ENCODE measurements around the gene NHLRC4.
A peak's percentile ranks its signal among the peaks of the same experiment; 100 is the strongest.
"Not testable (repeated sequence)": the region's sequence is repeated elsewhere in the genome, so short reads cannot be mapped to it uniquely, and the experiment has no call there.

NHLRC4 gene

DNA sequence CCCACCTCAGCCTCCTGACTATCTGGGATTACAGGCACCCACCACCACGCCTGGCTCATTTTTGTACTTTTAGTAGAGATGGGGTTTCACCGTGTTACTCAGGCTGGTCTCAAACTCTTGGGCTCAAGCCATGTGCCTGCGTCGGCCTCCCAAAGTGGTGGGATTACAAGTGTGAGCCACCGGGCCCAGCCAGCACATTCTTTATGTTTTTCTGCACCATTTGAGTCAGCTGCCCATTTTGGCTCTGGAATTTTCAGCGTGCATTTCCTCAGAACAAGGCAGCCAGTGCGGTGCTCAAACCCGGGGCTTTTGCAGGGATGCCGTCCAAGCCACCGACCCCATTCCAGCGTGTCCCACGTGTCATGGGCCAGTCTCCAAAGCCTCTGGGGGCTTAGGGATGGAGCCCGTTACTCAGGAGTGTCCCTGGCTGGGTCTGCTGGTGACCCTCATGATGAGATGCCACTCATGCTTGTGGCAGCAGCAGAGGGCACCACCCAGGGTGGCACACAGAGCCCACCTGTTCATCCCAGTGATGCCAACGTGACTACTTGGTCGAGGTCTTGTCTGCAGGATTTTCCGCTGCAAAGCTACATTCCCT, 19.3 kb downstream of the NHLRC4 start:
- DNase-seq, result no peak

DNA sequence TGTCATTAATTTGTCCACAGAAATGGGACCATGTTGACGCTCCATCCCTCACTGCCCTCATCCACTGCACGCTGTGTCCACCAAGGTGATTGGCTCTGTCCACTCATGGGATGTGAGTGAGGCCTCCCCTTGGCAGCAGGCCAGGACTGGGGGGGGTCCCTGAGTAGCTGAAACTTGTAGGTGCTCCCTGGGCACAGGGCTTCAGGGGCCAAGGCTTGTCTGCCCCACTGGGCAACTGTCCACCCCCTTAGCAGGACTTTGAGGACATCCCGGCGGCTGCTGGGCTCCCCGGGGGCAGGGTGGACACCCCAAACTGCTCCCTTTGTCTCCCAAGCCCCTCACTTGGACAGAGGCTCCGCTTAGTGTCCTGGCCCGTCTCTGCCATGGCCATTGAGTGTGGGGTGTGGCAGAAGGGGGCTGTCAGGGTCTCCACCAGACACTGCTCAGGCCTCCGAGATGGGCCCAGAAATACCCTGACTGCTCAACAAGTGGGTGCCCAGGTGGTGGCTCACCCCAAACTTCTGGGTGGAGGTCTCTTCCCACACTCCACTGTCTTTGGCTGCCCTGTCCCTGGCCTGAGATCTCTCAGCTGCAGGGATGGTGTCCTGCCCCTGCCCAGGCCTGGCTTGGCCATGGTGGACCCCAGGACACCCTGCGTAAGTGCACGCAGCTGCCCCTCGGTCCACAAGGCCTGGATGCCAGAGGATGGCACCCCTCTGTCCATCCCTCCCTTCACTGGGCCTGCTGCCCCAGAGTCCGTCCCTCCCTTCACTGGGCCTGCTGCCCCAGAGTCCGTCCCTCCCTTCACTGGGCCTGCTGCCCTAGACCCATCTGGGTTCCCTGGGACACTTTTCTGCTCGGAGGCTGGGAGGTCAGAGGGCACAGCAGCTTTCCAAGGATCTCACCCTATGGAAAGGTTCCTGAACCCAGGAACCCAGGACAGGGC, 20.1 kb downstream of the NHLRC4 start:
- DNase-seq, result no peak

DNA sequence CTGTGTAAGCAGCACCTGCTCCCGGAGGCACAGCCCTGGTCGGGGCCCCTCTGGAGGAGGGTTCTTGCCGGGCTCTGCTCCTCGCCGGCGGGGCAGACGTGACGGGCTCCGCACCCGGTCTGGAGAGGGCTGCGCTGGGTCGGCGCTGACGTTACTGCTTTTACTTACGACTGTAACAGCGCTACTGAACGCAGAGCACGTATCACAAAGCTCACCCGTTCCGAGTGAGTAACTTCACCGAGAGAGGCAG, 21.8 kb downstream of the NHLRC4 start:
- no peak for DNase-seq

DNA sequence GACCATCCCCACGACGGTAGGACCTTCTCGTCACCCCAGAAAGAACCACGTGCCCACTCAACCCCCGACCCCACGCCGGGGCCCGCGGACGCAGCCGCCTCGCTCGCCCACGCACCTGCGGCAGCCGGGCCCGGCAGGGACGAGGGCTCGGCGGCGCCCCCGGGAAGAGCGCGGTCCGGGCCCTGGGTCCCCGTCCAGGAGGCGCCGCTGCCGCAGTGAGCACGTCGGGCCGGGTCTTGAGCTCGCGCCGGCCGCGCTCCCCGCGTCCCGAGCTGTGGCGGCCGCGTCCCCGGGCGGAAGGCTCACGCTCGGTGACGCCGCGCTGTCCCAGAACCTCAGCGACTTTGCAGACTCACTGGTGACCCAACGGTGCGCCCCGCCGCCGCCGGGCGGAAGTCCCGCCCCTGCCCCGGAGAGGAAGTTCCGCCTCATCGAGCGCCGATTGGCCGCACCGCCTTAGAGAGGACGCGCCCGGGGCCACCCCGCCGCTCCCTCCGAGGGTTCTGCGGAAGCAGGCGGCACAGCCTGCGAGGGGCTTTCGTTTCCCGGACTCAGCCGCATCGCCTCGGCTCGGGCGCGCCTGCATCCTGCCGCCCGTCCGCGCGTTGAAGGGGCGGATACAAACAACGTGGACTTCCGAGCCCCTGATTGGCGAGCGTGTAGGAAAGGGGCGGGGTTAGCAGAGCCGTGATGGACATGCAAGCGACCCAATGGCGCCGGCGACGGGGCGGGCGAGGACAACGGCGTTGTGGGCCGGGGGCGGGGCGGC, 22.3 kb downstream of the NHLRC4 start:
- DNase-seq, result peak; percentile 58 to 64

DNA sequence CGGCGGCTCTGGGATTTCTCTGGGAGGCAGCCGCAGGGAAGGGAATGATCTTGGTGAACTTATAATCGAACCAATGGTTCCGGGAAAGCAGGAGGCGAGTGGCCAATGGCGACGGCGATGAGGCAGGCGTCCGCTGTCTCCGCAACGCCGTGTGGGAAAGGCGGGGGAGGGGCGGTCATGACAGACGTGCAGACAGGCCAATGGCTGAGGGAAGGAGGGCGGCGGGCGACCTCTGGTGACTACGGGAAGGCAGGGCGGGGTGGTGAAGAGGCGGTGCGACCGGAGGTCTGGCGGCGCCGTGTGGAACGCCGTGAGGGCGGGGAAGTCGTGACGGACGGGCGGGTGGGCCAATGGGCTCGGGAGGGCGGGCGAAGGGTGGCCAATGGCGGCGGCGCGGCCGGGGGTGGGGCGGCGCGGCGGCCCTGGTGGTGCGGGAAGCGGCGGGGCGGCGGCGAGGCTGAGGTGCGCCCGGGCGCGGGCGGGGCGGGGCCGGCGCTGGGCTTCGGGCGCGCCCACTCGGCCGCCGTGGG, 22.9 kb downstream of the NHLRC4 start, which contains the start of gene RAB40C:
Gene RAB40C (plus strand): TSS at position 409 of the 530 bp plus-strand sequence. CDS start 226 bp downstream, outside the sequence.
- peak; percentile 69 to 79 for DNase-seq

DNA sequence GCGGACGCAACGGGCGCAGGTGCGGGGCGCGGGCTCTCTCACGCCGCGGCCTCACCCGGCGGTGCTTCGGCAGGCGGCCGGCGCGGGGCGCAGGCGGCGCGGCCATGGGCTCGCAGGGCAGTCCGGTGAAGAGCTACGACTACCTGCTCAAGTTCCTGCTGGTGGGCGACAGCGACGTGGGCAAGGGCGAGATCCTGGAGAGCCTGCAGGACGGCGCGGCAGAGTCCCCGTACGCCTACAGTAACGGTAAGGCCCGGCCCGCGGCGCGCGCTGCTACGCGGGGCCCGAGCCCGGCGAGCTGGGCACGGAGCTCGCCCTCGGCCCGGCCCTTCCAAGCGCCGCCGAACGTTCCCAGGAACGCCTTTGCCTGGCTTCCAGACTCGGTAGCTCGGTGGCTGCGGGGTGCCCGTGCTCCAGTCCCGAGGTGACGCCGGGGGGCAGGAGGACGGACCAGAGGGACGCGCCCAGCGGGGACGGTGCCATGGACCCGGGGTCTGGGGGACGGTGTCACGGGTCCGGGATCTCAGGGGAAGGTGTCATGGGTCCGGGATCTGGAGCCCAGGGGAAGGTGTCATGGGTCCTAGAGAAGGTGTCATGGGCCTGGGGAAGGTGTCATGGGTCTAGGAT, 23.5 kb downstream of the NHLRC4 start:
- DNase-seq, result no peak

DNA sequence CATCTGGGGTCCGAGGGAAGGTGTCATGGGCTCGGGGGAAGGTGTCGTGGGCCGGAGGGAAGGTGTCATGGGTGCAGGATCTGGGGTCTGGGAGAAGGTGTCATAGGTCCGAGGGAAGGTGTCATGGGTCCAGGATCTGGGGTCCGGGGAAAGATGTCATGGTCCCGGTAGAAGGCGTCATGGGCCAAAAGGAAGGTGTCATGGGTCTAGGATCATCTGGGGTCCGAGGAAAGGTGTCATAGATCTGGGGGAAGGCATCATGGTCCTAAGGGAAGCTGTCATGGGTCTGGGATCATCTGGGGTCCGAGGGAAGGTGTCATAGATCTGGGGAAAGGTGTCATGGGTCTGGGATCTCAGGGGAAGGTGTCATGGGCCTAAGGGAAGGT, 24.0 kb downstream of the NHLRC4 start:
- no peak for DNase-seq

DNA sequence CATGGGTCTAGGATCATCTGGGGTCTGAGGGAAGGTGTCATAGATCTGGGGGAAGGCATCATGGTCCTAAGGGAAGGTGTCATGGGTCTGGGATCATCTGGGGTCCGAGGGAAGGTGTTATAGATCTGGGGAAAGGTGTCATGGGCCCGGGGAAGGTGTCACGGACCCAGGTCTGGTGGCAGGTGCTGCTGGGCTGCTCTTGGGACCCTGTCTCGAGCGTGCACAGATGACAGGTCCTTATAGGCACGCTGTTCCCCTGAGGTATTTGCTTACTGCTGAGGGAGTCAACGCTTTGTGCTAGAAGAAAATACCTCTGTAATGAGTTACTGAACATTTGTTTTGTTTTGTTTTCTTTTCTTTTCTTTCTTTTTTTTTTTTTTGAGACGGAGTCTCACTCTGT, 24.4 kb downstream of the NHLRC4 start:
- no peak for DNase-seq

DNA sequence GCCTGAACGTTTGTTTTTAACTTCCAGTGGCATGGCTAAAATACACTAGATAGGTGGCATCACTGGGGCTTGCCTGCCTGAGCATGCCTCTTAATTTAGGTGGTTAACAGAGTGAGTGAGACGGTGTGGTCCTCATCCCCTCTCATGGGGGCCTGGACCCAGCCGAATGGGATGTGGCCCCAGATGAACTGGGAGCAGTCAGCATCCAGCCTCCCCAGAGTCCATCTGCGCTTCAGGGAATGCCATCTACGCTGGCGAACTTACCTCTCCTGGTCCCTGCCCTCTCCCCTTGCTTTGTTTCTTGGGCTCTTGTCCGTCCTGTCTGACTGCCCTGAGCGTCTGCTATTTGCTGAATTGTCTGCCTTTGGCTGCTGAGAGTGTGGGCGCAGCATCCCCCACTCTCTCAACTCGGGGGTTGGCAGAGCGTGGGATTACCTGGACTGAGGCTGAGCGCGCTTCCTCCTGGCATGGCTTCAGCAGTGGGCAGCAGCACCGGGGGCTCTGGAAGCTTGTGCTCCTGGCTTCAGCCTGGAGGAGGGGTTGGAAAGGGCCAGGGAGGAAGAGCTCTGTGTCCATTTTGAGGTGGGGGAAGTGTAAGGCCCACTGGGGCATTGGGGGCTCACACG, 25.2 kb downstream of the NHLRC4 start:
- no peak for DNase-seq

DNA sequence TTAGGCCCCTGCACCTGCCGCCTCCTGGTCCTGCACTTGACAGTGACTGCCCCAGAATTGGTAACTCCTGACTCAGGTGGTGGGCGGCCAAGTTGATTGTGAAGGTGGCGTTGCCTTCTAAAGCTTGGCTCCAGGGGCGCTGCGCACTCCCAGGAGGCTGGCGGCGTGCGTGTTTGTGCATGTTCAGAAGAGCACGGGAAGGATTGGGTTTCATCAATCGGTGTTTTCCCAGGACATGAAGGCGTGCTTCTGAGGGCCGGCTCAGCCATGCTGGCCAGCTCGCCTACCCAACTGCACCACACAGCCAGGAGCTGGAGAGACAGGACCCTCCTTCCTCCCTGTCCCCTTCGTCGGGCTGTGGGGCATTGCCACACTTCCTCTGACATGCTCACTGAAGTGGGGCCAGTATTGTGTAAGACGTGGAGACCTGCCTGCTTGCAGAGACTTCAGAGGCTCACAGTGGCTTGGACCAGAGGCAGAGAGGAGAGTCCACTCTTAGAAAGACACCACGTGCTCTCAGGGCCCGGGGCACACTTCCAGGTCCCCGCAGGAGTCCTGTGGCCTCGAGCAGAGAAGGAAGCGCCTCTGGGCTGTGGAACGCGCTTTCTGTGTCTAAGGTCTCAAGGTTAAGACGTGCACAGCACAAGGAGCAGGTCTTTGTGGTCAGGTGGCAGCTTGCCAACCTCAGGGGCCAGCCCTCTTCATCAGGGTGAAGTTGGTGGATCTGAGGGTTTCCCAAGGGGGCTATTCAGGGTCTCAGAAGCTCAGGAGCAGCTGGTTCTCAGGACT, 25.9 kb downstream of the NHLRC4 start:
- peak; percentile 48 to 62 for DNase-seq

DNA sequence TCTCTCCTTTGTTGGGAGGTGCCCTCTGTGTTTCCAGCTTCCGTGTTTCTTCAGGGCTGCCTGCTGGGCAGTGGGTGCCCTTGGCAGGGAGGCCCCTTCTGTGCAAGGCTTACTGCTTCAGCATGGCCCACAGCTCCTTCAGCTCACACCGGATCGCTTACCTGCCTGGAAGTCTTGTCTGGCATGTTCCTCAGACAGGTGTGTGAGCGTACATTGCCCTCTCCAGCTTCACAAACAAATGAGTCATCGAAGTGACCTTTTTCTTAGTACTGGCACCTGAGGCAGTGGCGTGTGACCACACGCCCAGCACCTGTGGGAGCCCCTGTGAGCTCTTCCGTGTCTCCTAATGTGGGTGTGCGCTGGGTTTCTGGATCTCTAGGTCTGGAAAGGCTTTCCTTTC, 26.6 kb downstream of the NHLRC4 start:
- DNase-seq, result no peak

DNA sequence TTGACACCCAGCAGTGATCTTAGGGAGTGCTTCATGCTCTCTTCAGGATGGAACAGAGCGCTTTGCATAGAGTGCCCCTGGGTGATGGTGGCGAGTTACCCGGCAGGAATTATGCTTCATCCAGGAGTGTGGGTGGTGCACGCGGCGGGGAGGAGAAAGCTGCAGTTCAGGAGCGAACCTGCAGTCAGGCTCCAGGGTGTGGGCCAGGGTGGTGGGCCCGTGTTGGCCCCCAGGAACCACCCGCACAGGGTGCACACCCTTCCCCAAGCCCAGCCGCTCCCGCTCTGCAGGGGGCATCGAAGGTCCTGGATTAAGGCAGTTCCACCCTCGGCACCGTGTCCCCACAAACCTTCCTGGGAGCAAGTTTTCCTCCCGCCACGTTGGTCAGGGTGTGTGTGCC, 27.0 kb downstream of the NHLRC4 start:
- no peak for DNase-seq

DNA sequence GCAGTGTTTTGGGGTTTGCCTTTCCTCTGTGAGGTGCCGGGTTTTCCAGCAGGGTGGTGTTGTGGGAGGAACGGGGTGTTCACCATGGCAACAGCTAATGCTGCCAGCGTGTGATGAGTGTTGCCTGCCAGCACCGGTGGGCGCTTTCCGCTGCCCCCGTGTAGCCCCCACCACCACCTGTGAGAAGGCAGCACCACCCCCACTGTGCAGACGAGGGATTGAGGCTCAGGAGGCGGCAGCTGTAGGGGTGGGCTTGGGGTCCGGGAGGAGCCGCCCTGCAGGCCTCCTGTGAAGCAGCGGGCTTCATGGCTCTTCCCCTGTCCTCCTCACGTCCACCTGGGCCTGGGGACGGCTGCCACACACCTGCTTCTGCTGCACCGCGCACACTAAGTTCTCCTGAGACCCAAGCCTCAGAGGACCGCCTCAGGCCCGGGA, 28.3 kb downstream of the NHLRC4 start:
- DNase-seq, result no peak

DNA sequence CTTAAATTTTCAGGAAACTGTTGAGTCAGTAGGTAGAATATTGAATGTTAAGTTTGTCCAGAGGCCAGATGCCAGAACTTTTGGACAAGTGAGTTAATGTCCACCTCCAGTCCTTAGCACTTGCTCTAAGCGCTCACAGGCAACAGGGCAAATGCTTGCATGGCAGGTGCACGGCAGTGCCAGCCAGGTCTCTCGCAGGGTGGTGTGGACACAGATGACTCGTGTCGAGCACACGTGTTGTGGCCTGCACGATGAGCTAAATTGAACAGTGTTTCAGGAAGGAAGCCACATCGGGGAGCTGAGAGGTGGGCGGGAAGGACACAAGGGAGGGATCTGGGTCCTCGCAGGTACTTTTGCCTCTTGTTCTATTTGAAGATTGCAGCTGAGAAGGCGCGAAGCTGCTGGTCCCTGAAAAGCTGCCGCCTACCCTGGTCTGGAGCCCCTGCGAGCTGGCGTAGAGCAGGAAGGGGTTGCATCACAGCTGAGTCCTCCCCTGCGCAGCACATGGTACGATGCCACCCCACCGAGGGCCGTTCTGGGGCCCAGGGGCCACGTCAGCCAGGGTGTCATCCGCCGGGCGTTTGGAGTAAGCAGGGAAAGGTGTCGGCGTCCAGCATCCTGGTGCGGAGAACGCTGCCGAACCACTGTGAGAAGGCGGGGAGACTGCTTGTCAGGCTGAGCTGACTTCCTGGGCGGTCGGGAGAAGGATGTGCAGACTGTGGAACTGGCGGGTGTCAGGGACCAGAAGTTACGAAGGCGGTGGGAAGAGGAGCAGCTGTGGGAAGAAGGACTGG, 29.3 kb downstream of the NHLRC4 start:
- DNase-seq, result peak; percentile 35 to 53

DNA sequence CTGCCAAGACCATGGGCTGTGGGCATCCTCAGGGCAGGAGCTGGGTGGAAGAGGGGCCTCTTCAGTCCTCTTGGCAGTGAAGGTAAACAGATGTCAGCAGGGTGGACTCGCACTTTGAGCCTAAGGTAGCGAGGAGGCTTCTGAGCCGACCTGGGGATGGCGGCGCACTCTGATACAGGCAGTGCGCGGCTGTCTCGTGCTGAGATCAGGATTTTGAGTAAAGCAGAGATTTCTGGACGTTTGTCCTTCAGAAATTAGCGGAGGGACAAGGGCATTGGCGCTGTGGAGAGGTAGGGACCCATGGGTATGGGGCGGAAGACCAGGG, 29.9 kb downstream of the NHLRC4 start:
- DNase-seq, result no peak

DNA sequence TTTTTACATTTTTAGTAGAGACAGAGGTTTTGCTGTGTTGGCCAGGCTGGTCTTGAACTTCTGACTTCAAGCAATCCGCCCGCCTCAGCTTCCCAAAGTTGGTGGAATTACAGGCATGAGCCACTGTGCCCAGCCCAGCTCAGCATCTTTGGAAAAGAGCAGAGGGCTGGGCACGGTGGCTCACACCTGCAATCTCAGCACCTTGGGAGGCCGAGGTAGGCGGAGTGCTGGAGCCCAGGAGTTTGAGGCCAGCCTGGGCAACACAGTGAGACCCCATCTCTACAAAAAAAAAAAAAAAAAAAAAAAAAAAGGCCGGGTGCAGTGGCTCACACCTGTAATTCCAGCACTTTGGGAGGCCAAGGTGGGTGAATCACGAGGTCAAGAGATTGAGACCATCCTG, 30.9 kb downstream of the NHLRC4 start:
- not testable (repeated sequence) for DNase-seq

DNA sequence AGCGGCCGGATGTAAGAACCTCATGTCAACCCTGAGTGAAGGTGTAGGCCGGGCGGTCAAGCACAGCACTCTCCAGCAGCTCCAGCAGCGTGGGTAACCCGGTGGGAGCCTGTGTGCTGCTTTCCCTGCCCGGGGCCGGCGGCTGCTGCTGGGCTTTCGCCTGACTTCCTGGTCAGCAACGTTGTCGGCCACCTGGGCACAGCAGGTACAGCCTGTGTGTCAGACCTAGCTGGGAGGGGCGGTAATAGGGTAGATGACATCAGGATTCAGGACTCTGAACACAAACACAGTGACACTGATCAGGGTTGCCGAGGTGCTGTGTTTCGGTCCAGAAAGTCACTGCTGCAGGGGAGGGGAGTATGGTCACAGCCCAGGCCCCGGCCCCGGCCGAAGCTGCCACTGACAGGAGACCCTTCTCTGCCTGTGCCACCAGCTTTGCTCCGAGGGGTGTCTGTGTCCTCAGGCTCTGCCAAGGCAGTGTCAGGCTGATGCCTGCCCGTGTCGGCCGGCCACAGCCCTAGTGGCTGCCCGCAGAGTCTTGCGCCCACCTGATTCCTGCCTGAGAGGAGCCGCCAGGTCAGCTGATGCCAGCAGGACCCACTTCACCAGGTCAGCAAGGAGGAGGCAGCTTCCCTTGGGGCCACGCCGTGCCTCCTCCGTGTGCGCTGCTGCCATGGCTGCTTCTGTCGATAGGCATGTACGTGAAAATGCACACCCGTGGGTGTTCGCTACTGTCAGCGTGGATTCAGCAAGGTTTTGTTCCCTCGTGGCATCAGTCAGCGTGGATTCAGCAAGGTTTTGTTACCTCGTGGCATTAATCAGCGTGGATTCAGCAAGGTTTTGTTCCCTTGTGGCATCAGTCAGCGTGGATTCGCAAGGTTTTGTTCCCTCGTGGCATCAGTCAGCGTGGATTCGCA, 32.3 kb downstream of the NHLRC4 start:
- DNase-seq, result no peak

DNA sequence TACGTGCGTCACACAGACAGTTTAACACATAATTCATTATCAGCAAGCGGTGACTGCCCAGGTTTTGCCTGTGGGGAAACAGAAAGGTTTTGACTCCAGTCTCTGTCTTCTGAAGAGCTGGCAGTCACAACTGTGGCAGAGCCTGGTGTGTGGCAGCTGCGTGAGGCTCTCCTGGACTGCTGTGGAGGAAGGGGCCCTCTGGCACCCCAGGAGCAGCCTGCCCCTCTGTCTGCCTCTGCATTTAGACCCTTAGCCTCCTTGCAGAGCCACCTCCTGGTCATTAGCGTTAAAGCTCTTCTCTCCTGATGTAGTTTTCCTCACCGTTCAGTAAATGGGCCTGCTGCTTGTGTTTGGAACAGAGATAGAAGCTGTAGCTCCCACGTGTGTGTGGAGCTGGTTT, 34.0 kb downstream of the NHLRC4 start:
- DNase-seq, result peak; percentile 44 to 55

DNA sequence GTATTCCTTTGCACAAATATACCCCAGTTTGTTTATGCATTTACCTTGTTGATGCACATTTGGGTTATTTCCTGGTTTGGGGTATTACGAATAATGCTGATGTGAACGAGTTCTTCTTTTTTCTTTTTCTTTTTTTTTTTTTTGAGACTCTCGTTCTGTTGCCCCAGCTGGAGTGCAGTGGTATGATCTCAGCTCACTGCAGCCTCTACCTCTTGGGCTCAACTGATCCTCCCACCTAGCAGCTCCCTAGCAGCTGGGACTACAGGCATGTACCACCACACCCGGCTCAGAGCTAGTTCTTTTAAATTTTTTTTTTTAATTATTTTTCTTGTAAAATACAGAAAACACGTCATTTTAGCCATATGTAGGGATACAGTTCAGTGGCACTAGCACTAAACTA, 37.1 kb downstream of the NHLRC4 start:
- no peak for DNase-seq
